Adipose tissue (tissue), 3 donors: ENCODE results near the gene HLTF. TPM values are rescaled to one million over a fixed set of nuclear protein-coding genes. Genes with fewer than 3 reads are reported as not detected.

ENCODE experiments used
- H3K27ac ChIP-seq: one replicate; pipeline ENCODE4 v1.5.1; 2013; ENCODE audit warnings: low read depth, low read length
- WGBS, 3 donors: extraction: QIAGEN DNeasy Blood & Tissue Kit; methylation state at CpG; one replicate each; pipeline ENCODE4 v1.1.7; 2013; 5-methylcytosine and 5-hydroxymethylcytosine counted together
- polyA plus RNA-seq, 3 donors: library from polyadenylated mRNA; stranded (reverse); fragments of 200-250 nt; gene quantifications; one replicate each; pipeline ENCODE4 v1.2.3, GENCODE V29; 2013
- donor health status: healthy with polysubstance abuse.
- donor health status: Bipolar disorder and iron deficiency.
- donor health status: healthy.

The HLTF gene
- polyA plus RNA-seq, 3 donors, result 4.7 to 6.4 (median 5.3) TPM

- no peak overlapping the region for H3K27ac ChIP-seq
Observed at GRCh38 chr3:149095487-149095886, 9.2 kb upstream of the HLTF start.

GRCh38 chr3:149091983-149092382 is 5.7 kb upstream of the HLTF start:
- WGBS, 3 donors, result 56 to 96% (median 92%) methylated on average over 4 of the region's 4 CpGs
- no peak overlapping the region for H3K27ac ChIP-seq

More at GRCh38 chr3:149095487-149095886, 9.2 kb upstream of the HLTF start:
- WGBS, 3 donors, result 83 to 95% (median 86%) methylated on average over 4 of the region's 4 CpGs

- 65 to 87% (median 82%) methylated on average over 3 of the region's 3 CpGs for WGBS, 3 donors
- H3K27ac ChIP-seq, result no peak overlapping the region
Observed at GRCh38 chr3:149090907-149091306, 4.6 kb upstream of the HLTF start.

- WGBS, 3 donors, result 83 to 97% (median 84%) methylated on average over 1 of the region's 1 CpG
Observed at GRCh38 chr3:149090461-149090860, 4.1 kb upstream of the HLTF start.

GRCh38 chr3:149089395-149089794 is 3.1 kb upstream of the HLTF start:
- no peak overlapping the region for H3K27ac ChIP-seq
- WGBS, 3 donors, result 76 to 80% (median 80%) methylated on average over 3 of the region's 3 CpGs

More at GRCh38 chr3:149090461-149090860, 4.1 kb upstream of the HLTF start:
- no peak overlapping the region for H3K27ac ChIP-seq

- no peak overlapping the region for H3K27ac ChIP-seq
- WGBS, 3 donors, result 98 to 99% (median 99%) methylated on average over 15 of the region's 15 CpGs
Observed at GRCh38 chr3:149087208-149087607, 875 bp upstream of the HLTF start.

GRCh38 chr3:149085828-149086231 is 503 bp downstream of the HLTF start:
- H3K27ac ChIP-seq, result no peak overlapping the region
- 0 to 2% (median 1%) methylated on average over 21 of the region's 21 CpGs for WGBS, 3 donors

- H3K27ac ChIP-seq, result no peak overlapping the region
- 91 to 99% (median 97%) methylated on average over 1 of the region's 1 CpG for WGBS, 3 donors
Observed at GRCh38 chr3:149081772-149082171, 4.6 kb downstream of the HLTF start.

GRCh38 chr3:149080699-149081091 is 5.6 kb downstream of the HLTF start:
- 71 to 88% (median 85%) methylated on average over 2 of the region's 2 CpGs for WGBS, 3 donors

GRCh38 chr3:149080011-149080698 is 6.2 kb downstream of the HLTF start:
- 95 to 97% (median 96%) methylated on average over 3 of the region's 3 CpGs for WGBS, 3 donors
- H3K27ac ChIP-seq, result no peak overlapping the region

More at GRCh38 chr3:149080699-149081091, 5.6 kb downstream of the HLTF start:
- H3K27ac ChIP-seq, result no peak overlapping the region

GRCh38 chr3:149077628-149078027 is 8.7 kb downstream of the HLTF start:
- WGBS, 3 donors, result 81 to 87% (median 82%) methylated on average over 5 of the region's 5 CpGs
- no peak overlapping the region for H3K27ac ChIP-seq

GRCh38 chr3:149067883-149068282 is 18.4 kb downstream of the HLTF start:
- 82 to 91% (median 84%) methylated on average over 8 of the region's 8 CpGs for WGBS, 3 donors

GRCh38 chr3:149061776-149062175 is 24.6 kb downstream of the HLTF start:
- 69 to 100% (median 81%) methylated on average over 2 of the region's 2 CpGs for WGBS, 3 donors
- H3K27ac ChIP-seq, result no peak overlapping the region

More at GRCh38 chr3:149067883-149068282, 18.4 kb downstream of the HLTF start:
- H3K27ac ChIP-seq, result no peak overlapping the region

GRCh38 chr3:149058602-149059001 is 27.7 kb downstream of the HLTF start:
- WGBS, 3 donors, result 89 to 98% (median 91%) methylated on average over 1 of the region's 1 CpG
- H3K27ac ChIP-seq, result no peak overlapping the region

- H3K27ac ChIP-seq, result no peak overlapping the region
- 96 to 100% (median 98%) methylated on average over 1 of the region's 1 CpG for WGBS, 3 donors
Observed at GRCh38 chr3:149058198-149058597, 28.1 kb downstream of the HLTF start.

- 77 to 86% (median 83%) methylated on average over 3 of the region's 3 CpGs for WGBS, 3 donors
- H3K27ac ChIP-seq, result no peak overlapping the region
Observed at GRCh38 chr3:149055575-149055974, 30.8 kb downstream of the HLTF start.

- 88 to 96% (median 93%) methylated on average over 5 of the region's 5 CpGs for WGBS, 3 donors
- no peak overlapping the region for H3K27ac ChIP-seq
Observed at GRCh38 chr3:149044339-149045083, 41.8 kb downstream of the HLTF start.

GRCh38 chr3:149042789-149043386 is 43.4 kb downstream of the HLTF start:
- no peak overlapping the region for H3K27ac ChIP-seq
- 40 to 71% (median 56%) methylated on average over 1 of the region's 1 CpG for WGBS, 3 donors

GRCh38 chr3:149038322-149038721 is 48.0 kb downstream of the HLTF start:
- 76 to 88% (median 81%) methylated on average over 2 of the region's 2 CpGs for WGBS, 3 donors
- no peak overlapping the region for H3K27ac ChIP-seq
